ENCODE data around the gene CBLN3.

Gene CBLN3

GRCh38 chr14:24382064-24382371 is 47.5 kb downstream of the CBLN3 start (continued):
- TF ChIP-seq ZNF747 (tag by site-specific recombination; IDR thresholded peaks at IDR 0.05) = no peak
- TF ChIP-seq ZNF184 (tag by site-specific recombination; IDR thresholded peaks at IDR 0.05) = no peak
- no peak for TF ChIP-seq ZNF555 (tag by site-specific recombination; conservative IDR thresholded peaks at IDR 0.05)
- no peak for TF ChIP-seq ZFHX2 (tag by site-specific recombination; conservative IDR thresholded peaks at IDR 0.05)
- TF ChIP-seq ZNF473 (tag by site-specific recombination; IDR thresholded peaks at IDR 0.05) = no peak
- TF ChIP-seq BCL11B (tag by site-specific recombination; IDR thresholded peaks at IDR 0.05; ENCODE audit: low read depth) = no peak

- Histone ChIP-seq H3K36me3 (ENCODE audit: control insufficient read depth in 2 of 2, insufficient read depth in 1 of 2, low read length in 2 of 2) (peaks cover 0 to 9% of the 10 kb centered on the region in 2 experiments; a peak in 1 of 3 replicates), H3K4me3 (ENCODE audit: low read depth, low read length) (no peak overlapping the region), H3K27ac (ENCODE audit: extremely low read depth, low read depth, low read length) (no peak overlapping the region), H3K9me3 (ENCODE audit: control insufficient read depth, insufficient read depth, low read depth, low read length) (no peaks in the 10 kb centered on the region), H3K4me1 (ENCODE audit: control insufficient read depth, insufficient read depth, low read length) (peaks cover 8% of the 10 kb centered on the region)
- POLR2A ChIA-PET = interaction anchor here (1.9 kb wide), 1 partner anchor 48 kb away, joined by 4 read pairs; the partner anchor contains the start of genes CBLN3 and KHNYN
- TF ChIP-seq GLI4 (tag by site-specific recombination; IDR thresholded peaks at IDR 0.05) = no peak
- TF ChIP-seq ZNF558 (tag by site-specific recombination; IDR thresholded peaks at IDR 0.05) = no peak
- TF ChIP-seq ZNF521 (tag by site-specific recombination; IDR thresholded peaks at IDR 0.05) = no peak
- no peak for TF ChIP-seq ZNF155 (tag by site-specific recombination; IDR thresholded peaks at IDR 0.05)
- CTCF ChIA-PET = interaction anchor here (0.9 to 3.0 kb wide), 5 partner anchors 16 to 50 kb away, joined by 3 to 21 read pairs (median 4); partner anchors contain the start of genes CBLN3 and KHNYN
Observed at GRCh38 chr14:24381363-24382063, 48.0 kb downstream of the CBLN3 start.

- H3K4me3 ChIP-seq (ENCODE audit: low read depth, low read length) = no peak overlapping the region
- peaks cover 0 to 23% of the 10 kb centered on the region in 2 experiments; a peak in 1 of 3 replicates for H3K36me3 ChIP-seq (ENCODE audit: control insufficient read depth in 2 of 2, insufficient read depth in 1 of 2, low read length in 2 of 2)
- POLR2A ChIA-PET = no interaction called here
- TF ChIP-seq ZNF549 (tag by site-specific recombination; IDR thresholded peaks at IDR 0.05) = no peak
- no peak for TF ChIP-seq ZNF311 (tag by site-specific recombination; IDR thresholded peaks at IDR 0.05; ENCODE audit: borderline replicate concordance)
- no peak for TF ChIP-seq ZNF133 (tag by site-specific recombination; IDR thresholded peaks at IDR 0.05)
- no peak for TF ChIP-seq ZNF112 (tag by site-specific recombination; IDR thresholded peaks at IDR 0.05)
- TF ChIP-seq ZNF596 (tag by site-specific recombination; IDR thresholded peaks at IDR 0.05) = no peak
- no peak for TF ChIP-seq ZNF791 (tag by site-specific recombination; IDR thresholded peaks at IDR 0.05)
- no peak for TF ChIP-seq ZIC2 (tag by site-specific recombination; IDR thresholded peaks at IDR 0.05)
- no peaks in the 10 kb centered on the region for H3K9me3 ChIP-seq (ENCODE audit: control insufficient read depth, insufficient read depth, low read depth, low read length)
- peaks cover 8% of the 10 kb centered on the region for H3K4me1 ChIP-seq (ENCODE audit: control insufficient read depth, insufficient read depth, low read length)
- CTCF ChIA-PET = interaction anchor here (0.9 to 3.0 kb wide), 6 partner anchors 14 to 52 kb away, joined by 3 to 21 read pairs (median 4); partner anchors contain the start of genes CBLN3 and KHNYN
- no peak overlapping the region for H3K27ac ChIP-seq (ENCODE audit: extremely low read depth, low read depth, low read length)
Observed at GRCh38 chr14:24379907-24380730, 49.3 kb downstream of the CBLN3 start.

- Histone ChIP-seq H3K27ac (ENCODE audit: extremely low read depth, low read depth, low read length) (0 out of 2 replicates have a peak overlapping the region, but pooled peaks have one; percentile 24), H3K4me3 (ENCODE audit: low read depth, low read length) (no peak overlapping the region), H3K36me3 (ENCODE audit: control insufficient read depth in 2 of 2, insufficient read depth in 1 of 2, low read length in 2 of 2) (peaks cover 0 to 32% of the 10 kb centered on the region in 2 experiments; a peak in 1 of 3 replicates), H3K9me3 (ENCODE audit: control insufficient read depth, insufficient read depth, low read depth, low read length) (no peaks in the 10 kb centered on the region), H3K4me1 (ENCODE audit: control insufficient read depth, insufficient read depth, low read length) (peaks cover 8% of the 10 kb centered on the region)
- ChIA-PET CTCF (interaction anchor here (0.8 to 3.0 kb wide), 5 partner anchors 13 to 51 kb away, joined by 3 to 21 read pairs (median 6); partner anchors contain the start of genes CBLN3 and KHNYN), POLR2A (interaction anchor here (1.2 to 1.6 kb wide), 3 partner anchors 13 to 57 kb away, joined by 3 to 4 read pairs (median 4); no protein-coding TSS in a partner anchor)
- TF ChIP-seq ZNF768 (tag by site-specific recombination; IDR thresholded peaks at IDR 0.05) (no peak), GFI1B (tag by site-specific recombination; IDR thresholded peaks at IDR 0.05) (no peak), ZNF600 (tag by site-specific recombination; IDR thresholded peaks at IDR 0.05) (no peak), ZNF121 (tag by site-specific recombination; IDR thresholded peaks at IDR 0.05) (peak; percentile 88), GLIS1 (tag by site-specific recombination; IDR thresholded peaks at IDR 0.05) (no peak), ZNF629 (tag by site-specific recombination; IDR thresholded peaks at IDR 0.05) (no peak), ZNF280C (tag by site-specific recombination; IDR thresholded peaks at IDR 0.05) (no peak), ZBTB21 (tag by site-specific recombination; IDR thresholded peaks at IDR 0.05) (no peak), ZIC2 (tag by site-specific recombination; IDR thresholded peaks at IDR 0.05) (no peak), ZNF596 (tag by site-specific recombination; IDR thresholded peaks at IDR 0.05) (peak; percentile 71), OSR2 (tag by site-specific recombination; IDR thresholded peaks at IDR 0.05) (no peak)
Observed at GRCh38 chr14:24378981-24379906, 50.2 kb downstream of the CBLN3 start.
